Rectal smooth muscle tissue (tissue), 1 donor: ENCODE results near the gene ABCG8.

ENCODE experiments used
- H3K27ac ChIP-seq: one replicate; pipeline ENCODE4 v1.7.0; 2013; ENCODE audit warnings: low read depth, low read length, inconsistent platforms
- H3K27me3 ChIP-seq: one replicate; pipeline ENCODE4 v1.7.0; 2013; ENCODE audit warnings: low read length; ENCODE audit not compliant: control insufficient read depth, insufficient read depth
- H3K36me3 ChIP-seq: one replicate; pipeline ENCODE4 v1.7.0; 2013; ENCODE audit warnings: low read length; ENCODE audit not compliant: control insufficient read depth, insufficient read depth
- H3K4me1 ChIP-seq: one replicate; pipeline ENCODE4 v1.7.0; 2013; ENCODE audit warnings: low read length; ENCODE audit not compliant: control insufficient read depth, insufficient read depth
- H3K4me3 ChIP-seq: one replicate; pipeline ENCODE4 v1.7.0; 2013; ENCODE audit warnings: low read length
- H3K9ac ChIP-seq: one replicate; pipeline ENCODE4 v1.7.0; 2013; ENCODE audit warnings: low read length

The ABCG8 gene

GRCh38 chr2:43885132-43885632 lies 46.4 kb downstream of the ABCG8 start:
- Histone ChIP-seq H3K9ac (no peak overlapping the region), H3K27me3 (no peaks in the 10 kb centered on the region), H3K4me3 (no peak overlapping the region), H3K4me1 (no peaks in the 10 kb centered on the region), H3K36me3 (peaks cover 10% of the 10 kb centered on the region), H3K27ac (no peak overlapping the region)

GRCh38 chr2:43887176-43887575 lies 48.4 kb downstream of the ABCG8 start:
- Histone ChIP-seq H3K27me3 (no peaks in the 10 kb centered on the region), H3K27ac (no peak overlapping the region), H3K4me3 (no peak overlapping the region), H3K4me1 (no peaks in the 10 kb centered on the region), H3K36me3 (peaks cover 20% of the 10 kb centered on the region), H3K9ac (no peak overlapping the region)

- Histone ChIP-seq H3K27ac (no peak overlapping the region), H3K4me1 (no peaks in the 10 kb centered on the region), H3K4me3 (no peak overlapping the region), H3K27me3 (no peaks in the 10 kb centered on the region), H3K9ac (no peak overlapping the region), H3K36me3 (peaks cover 33% of the 10 kb centered on the region)
These were observed 50.6 kb downstream of the ABCG8 start for GRCh38 chr2:43889416-43889815.

GRCh38 chr2:43890855-43891254 lies 52.1 kb downstream of the ABCG8 start:
- H3K9ac ChIP-seq = no peak overlapping the region
- H3K27ac ChIP-seq = no peak overlapping the region
- no peaks in the 10 kb centered on the region for H3K4me1 ChIP-seq
- H3K27me3 ChIP-seq = no peaks in the 10 kb centered on the region
- no peak overlapping the region for H3K4me3 ChIP-seq
- peaks cover 39% of the 10 kb centered on the region for H3K36me3 ChIP-seq

- no peak overlapping the region for H3K27ac ChIP-seq
- H3K27me3 ChIP-seq = no peaks in the 10 kb centered on the region
- H3K36me3 ChIP-seq = peaks cover 29% of the 10 kb centered on the region
- no peak overlapping the region for H3K4me3 ChIP-seq
- H3K9ac ChIP-seq = no peak overlapping the region
- no peaks in the 10 kb centered on the region for H3K4me1 ChIP-seq
These were observed 56.0 kb downstream of the ABCG8 start for GRCh38 chr2:43894743-43895142.

GRCh38 chr2:43896906-43897305 lies 58.1 kb downstream of the ABCG8 start:
- no peak overlapping the region for H3K27ac ChIP-seq
- peaks cover 21% of the 10 kb centered on the region for H3K36me3 ChIP-seq

GRCh38 chr2:43897492-43897891 lies 58.7 kb downstream of the ABCG8 start:
- no peak overlapping the region for H3K9ac ChIP-seq
- no peak overlapping the region for H3K4me3 ChIP-seq
- H3K4me1 ChIP-seq = no peaks in the 10 kb centered on the region
- H3K27ac ChIP-seq = no peak overlapping the region
- H3K27me3 ChIP-seq = no peaks in the 10 kb centered on the region
- H3K36me3 ChIP-seq = peaks cover 18% of the 10 kb centered on the region

More at GRCh38 chr2:43896906-43897305, 58.1 kb downstream of the ABCG8 start:
- Histone ChIP-seq H3K4me1 (no peaks in the 10 kb centered on the region), H3K9ac (no peak overlapping the region), H3K27me3 (no peaks in the 10 kb centered on the region), H3K4me3 (no peak overlapping the region)

GRCh38 chr2:43898134-43898837 lies 59.5 kb downstream of the ABCG8 start:
- Histone ChIP-seq H3K4me1 (no peaks in the 10 kb centered on the region), H3K27me3 (no peaks in the 10 kb centered on the region), H3K36me3 (peaks cover 11% of the 10 kb centered on the region), H3K9ac (no peak overlapping the region), H3K27ac (no peak overlapping the region), H3K4me3 (no peak overlapping the region)

GRCh38 chr2:43898838-43899346 lies 60.1 kb downstream of the ABCG8 start:
- H3K27ac ChIP-seq = no peak overlapping the region

GRCh38 chr2:43899589-43899988 lies 60.8 kb downstream of the ABCG8 start:
- no peak overlapping the region for H3K4me3 ChIP-seq
- H3K4me1 ChIP-seq = no peaks in the 10 kb centered on the region
- peaks cover 10% of the 10 kb centered on the region for H3K36me3 ChIP-seq
- H3K27ac ChIP-seq = no peak overlapping the region
- H3K9ac ChIP-seq = no peak overlapping the region
- no peaks in the 10 kb centered on the region for H3K27me3 ChIP-seq

More at GRCh38 chr2:43898838-43899346, 60.1 kb downstream of the ABCG8 start:
- Histone ChIP-seq H3K36me3 (peaks cover 6% of the 10 kb centered on the region), H3K4me3 (no peak overlapping the region), H3K27me3 (no peaks in the 10 kb centered on the region), H3K9ac (no peak overlapping the region), H3K4me1 (no peaks in the 10 kb centered on the region)

GRCh38 chr2:43905371-43905803 lies 66.6 kb downstream of the ABCG8 start:
- Histone ChIP-seq H3K27me3 (no peaks in the 10 kb centered on the region), H3K9ac (no peak overlapping the region), H3K27ac (no peak overlapping the region), H3K4me3 (no peak overlapping the region), H3K4me1 (no peaks in the 10 kb centered on the region), H3K36me3 (peaks cover 9% of the 10 kb centered on the region)

GRCh38 chr2:43905871-43906270 lies 67.1 kb downstream of the ABCG8 start:
- no peak overlapping the region for H3K4me3 ChIP-seq
- H3K9ac ChIP-seq = no peak overlapping the region
- H3K36me3 ChIP-seq = peaks cover 9% of the 10 kb centered on the region
- H3K27ac ChIP-seq = no peak overlapping the region
- no peaks in the 10 kb centered on the region for H3K4me1 ChIP-seq
- H3K27me3 ChIP-seq = no peaks in the 10 kb centered on the region
